HG03108 (cell line): ENCODE results near the gene TREML4.

ENCODE experiments used
- ATAC-seq: cut with Tn5 transposase; IDR thresholded peaks from one replicate; pipeline ENCODE4 v1.9.1; 2021; ENCODE audit warnings: moderate library complexity; ENCODE audit not compliant: unreplicated experiment

The TREML4 gene

GRCh38 chr6:41283600-41283999 lies 55.5 kb downstream of the TREML4 start:
- ATAC-seq: no peak

GRCh38 chr6:41284726-41285125 lies 56.6 kb downstream of the TREML4 start:
- no peak for ATAC-seq

DNA sequence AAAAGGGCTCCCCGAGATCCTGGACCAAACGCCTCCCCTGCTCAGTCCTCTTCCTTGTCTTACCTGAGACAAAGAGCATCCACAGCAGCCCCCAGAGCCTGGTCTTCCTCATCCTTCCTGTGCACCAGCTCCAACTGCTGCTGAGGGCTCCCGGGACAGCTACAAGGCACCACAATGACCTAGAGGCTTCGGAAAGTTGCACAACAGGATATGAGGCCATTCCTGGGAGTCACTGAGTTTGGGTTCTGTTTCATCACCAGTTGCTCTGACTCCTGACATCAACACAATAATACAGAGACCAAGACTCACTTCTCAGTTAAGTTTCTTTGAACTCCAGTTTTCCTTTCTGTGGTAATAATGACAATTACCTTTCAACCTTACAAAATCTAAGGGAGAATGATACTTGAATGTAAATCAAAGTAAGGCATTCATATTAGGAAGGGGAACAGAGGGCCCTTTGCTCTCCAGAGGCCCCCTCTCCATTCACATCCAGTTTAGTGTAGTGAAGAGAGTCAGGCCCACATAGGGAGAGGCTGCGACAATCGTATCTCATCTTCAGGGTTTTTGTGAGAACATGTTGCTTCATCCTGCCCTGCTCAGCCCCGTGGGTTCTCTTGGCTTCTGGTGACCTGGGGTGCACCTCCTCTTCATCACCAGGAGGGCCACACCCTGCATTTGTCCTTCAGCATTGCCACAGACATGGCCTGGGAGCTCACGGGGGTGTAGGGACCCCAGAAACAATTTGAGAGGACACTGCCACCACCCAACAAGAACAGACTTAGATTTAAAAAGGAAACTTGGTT lies 58.6 kb downstream of the TREML4 start, which contains the start of gene TREM1:
Gene TREM1, minus strand, starts transcription at position 139 of the 803 bp plus-strand sequence. Its CDS starts 27 bp downstream, at position 112.
- ATAC-seq: no peak

- peak; percentile 63 for ATAC-seq
Observed at GRCh38 chr6:41288030-41288753, 60.0 kb downstream of the TREML4 start.
